ENCODE data around the gene SLC7A7.

GRCh38 chr14:22822016-22822570 lies 6.9 kb upstream of the SLC7A7 start:
- no peak for TF ChIP-seq CTCF (IDR thresholded peaks at IDR 0.05; ENCODE audit: low read length)
- TF ChIP-seq EZH2phosphoT487 (IDR thresholded peaks at IDR 0.05; ENCODE audit: low read length): no peak
